ENCODE measurements around the gene HOPX. TPM values are rescaled to one million over a fixed set of nuclear protein-coding genes. Genes with fewer than 3 reads are reported as not detected.

HOPX gene
- total and polyA plus RNA-seq, 4 donors, result 144 to 792 (median 590) TPM

DNA sequence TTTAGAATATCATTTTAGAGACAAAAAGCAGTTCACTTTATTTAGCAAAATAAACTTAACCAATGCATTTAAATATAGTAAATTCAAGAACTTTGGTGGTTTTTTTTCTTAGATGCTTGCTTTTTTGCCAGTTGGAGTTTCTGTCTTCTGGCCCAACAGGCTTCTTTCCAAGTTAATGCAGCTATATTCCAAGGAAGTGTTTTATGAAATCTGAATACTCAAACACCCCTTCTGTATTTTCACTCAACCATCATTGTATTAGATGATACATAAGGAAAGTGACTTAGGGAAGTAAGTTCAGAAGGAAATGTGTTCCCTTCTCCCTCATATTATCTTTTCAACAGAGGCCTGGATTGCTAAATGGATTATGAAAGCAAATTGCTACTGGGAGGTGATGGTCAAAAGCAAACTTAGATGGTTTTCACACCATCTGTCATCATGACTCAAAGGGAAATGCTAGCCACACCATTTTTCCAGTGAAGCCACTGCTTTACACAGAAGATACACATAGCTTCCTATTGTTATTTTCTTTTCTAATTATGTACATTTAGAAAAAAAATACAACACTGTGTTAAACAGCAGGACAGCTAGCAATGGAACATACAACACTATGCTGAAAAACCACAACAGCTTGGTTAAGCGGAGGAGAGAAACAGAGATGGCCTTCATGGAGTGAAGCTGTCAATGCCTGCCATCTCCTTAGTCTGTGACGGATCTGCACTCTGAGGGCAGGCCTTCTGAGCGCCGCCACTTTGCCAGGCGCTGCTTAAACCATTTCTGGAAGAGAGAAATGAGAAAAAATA is 32.9 kb downstream of the HOPX start:
- H3K9ac ChIP-seq (ENCODE audit: insufficient read depth in 1 of 2, low read length in 2 of 2), result no peak overlapping the region
- no peak overlapping the region for H3K27ac ChIP-seq (ENCODE audit: low read depth in 1 of 2, low read length in 1 of 2)
- TF ChIP-seq, protein P1, sequence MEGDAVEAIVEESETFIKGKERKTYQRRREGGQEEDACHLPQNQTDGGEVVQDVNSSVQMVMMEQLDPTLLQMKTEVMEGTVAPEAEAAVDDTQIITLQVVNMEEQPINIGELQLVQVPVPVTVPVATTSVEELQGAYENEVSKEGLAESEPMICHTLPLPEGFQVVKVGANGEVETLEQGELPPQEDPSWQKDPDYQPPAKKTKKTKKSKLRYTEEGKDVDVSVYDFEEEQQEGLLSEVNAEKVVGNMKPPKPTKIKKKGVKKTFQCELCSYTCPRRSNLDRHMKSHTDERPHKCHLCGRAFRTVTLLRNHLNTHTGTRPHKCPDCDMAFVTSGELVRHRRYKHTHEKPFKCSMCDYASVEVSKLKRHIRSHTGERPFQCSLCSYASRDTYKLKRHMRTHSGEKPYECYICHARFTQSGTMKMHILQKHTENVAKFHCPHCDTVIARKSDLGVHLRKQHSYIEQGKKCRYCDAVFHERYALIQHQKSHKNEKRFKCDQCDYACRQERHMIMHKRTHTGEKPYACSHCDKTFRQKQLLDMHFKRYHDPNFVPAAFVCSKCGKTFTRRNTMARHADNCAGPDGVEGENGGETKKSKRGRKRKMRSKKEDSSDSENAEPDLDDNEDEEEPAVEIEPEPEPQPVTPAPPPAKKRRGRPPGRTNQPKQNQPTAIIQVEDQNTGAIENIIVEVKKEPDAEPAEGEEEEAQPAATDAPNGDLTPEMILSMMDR (IDR thresholded peaks at IDR 0.05; ENCODE audit: control extremely low read depth, extremely low read depth), result no peak
- DNase-seq (peak in 1 of 3 donors; percentile 13), ATAC-seq (ENCODE audit: insufficient read depth, low FRiP score) (no peak)
- no peaks in the 10 kb centered on the region for H3K27me3 ChIP-seq (ENCODE audit: control insufficient read depth in 3 of 3, insufficient read depth in 3 of 3, low read length in 2 of 3)
- H3K36me3 ChIP-seq (ENCODE audit: control insufficient read depth in 4 of 4, insufficient read depth in 4 of 4, low read length in 4 of 4), result peaks cover 0 to 2% (median 0%) of the 10 kb centered on the region in 4 donors
- H3K4me3 ChIP-seq, result no peak overlapping the region
- 93 to 97% methylated on average over 5 of the region's 5 CpGs for WGBS, 2 donors
- no peaks in the 10 kb centered on the region for H3K9me3 ChIP-seq (ENCODE audit: control insufficient read depth in 4 of 4, insufficient read depth in 3 of 4, low read length in 3 of 4)
- peaks cover 0 to 5% (median 0%) of the 10 kb centered on the region in 5 donors for H3K4me1 ChIP-seq (ENCODE audit: control insufficient read depth in 5 of 5, insufficient read depth in 5 of 5, low read length in 5 of 5)

DNA sequence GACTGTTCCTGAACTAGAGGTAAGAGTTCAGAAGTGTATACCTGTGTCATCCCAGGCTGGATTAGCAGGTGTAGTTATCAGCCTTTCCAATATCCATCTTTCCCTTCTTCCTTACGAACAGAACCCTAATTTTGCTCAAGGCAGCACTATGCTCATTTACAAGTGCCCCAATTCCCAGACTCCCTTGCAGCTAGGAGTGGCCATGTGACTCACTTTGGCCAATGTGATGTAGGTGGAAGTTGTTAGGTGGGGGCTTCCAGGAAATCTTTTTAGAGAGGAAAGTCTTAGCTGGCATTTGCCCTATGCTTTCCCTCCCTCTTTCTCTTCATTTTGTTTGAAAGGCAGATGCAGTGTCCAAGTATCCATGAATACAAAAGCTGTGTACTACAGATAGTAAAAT is 34.8 kb downstream of the HOPX start:
- Histone ChIP-seq H3K27ac (ENCODE audit: low read depth in 1 of 2, low read length in 1 of 2) (no peak overlapping the region), H3K4me1 (ENCODE audit: control insufficient read depth in 5 of 5, insufficient read depth in 5 of 5, low read length in 5 of 5) (peaks cover 0 to 5% (median 0%) of the 10 kb centered on the region in 5 donors), H3K36me3 (ENCODE audit: control insufficient read depth in 4 of 4, insufficient read depth in 4 of 4, low read length in 4 of 4) (peaks cover 0 to 2% (median 0%) of the 10 kb centered on the region in 4 donors), H3K27me3 (ENCODE audit: control insufficient read depth in 3 of 3, insufficient read depth in 3 of 3, low read length in 2 of 3) (no peaks in the 10 kb centered on the region), H3K4me3 (no peak overlapping the region), H3K9ac (ENCODE audit: insufficient read depth in 1 of 2, low read length in 2 of 2) (no peak overlapping the region), H3K9me3 (ENCODE audit: control insufficient read depth in 4 of 4, insufficient read depth in 3 of 4, low read length in 3 of 4) (no peaks in the 10 kb centered on the region)
- TF ChIP-seq, protein P1 (IDR thresholded peaks at IDR 0.05; ENCODE audit: control extremely low read depth, extremely low read depth), result no peak
- DNase-seq (no peak), ATAC-seq (ENCODE audit: insufficient read depth, low FRiP score) (no peak)
- 88 to 98% methylated on average over 1 of the region's 1 CpG for WGBS, 2 donors

DNA sequence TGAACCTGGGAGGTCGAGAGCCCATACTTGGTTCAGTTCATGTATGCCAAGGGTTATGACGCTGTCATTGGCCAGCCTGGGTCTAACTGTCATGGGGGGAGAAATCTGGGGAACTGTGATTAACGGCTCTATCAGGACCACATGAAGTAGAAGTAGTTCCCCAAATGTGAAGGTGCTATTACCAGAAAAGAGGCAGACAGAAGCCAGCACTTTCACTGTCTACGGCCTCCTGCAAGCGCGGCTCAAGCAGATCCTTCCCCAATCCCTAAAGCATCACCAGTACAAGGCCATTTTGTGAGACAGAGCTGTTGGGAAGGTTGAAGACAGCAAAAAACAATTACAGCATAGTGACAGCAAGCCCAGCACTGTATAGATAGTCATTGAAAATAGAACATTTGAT is 37.5 kb downstream of the HOPX start:
- Histone ChIP-seq H3K9ac (ENCODE audit: insufficient read depth in 1 of 2, low read length in 2 of 2) (no peak overlapping the region), H3K4me3 (no peak overlapping the region), H3K27me3 (ENCODE audit: control insufficient read depth in 3 of 3, insufficient read depth in 3 of 3, low read length in 2 of 3) (no peaks in the 10 kb centered on the region), H3K9me3 (ENCODE audit: control insufficient read depth in 4 of 4, insufficient read depth in 3 of 4, low read length in 3 of 4) (no peaks in the 10 kb centered on the region), H3K4me1 (ENCODE audit: control insufficient read depth in 5 of 5, insufficient read depth in 5 of 5, low read length in 5 of 5) (no peaks in the 10 kb centered on the region), H3K27ac (ENCODE audit: low read depth in 1 of 2, low read length in 1 of 2) (no peak overlapping the region), H3K36me3 (ENCODE audit: control insufficient read depth in 4 of 4, insufficient read depth in 4 of 4, low read length in 4 of 4) (peaks cover 0 to 2% (median 0%) of the 10 kb centered on the region in 4 donors)
- DNase-seq (no peak), ATAC-seq (ENCODE audit: insufficient read depth, low FRiP score) (no peak)
- 94% methylated on average over 6 of the region's 6 CpGs for WGBS, 2 donors
- TF ChIP-seq, protein P1 (IDR thresholded peaks at IDR 0.05; ENCODE audit: control extremely low read depth, extremely low read depth), result no peak
